Adrenal gland (tissue), 5 donors: ENCODE measurements around the gene MRPS22.

Source experiments
- POLR2A ChIP-seq, 2 donors: fragments of 450-650 bp; IDR thresholded peaks; one replicate each; pipeline ENCODE4 v1.6.1; 2017; ENCODE audit warnings: antibody characterized with exemption in 2 of 2, mild to moderate bottlenecking in 2 of 2, moderate library complexity in 1 of 2
- TF ChIP-seq, protein P1 (sequence below), 6 experiments: fragments of 450-650 bp in 4 of 6; fragments of 200-600 bp in 2 of 6; sonication (generic) in 1 of 6; IDR thresholded peaks; 1 replicate in 5 of 6; 2 replicates in 1 of 6; pipeline versions ENCODE4 v1.5.1 to v1.8.0; 2016 to 2021; ENCODE audit warnings: antibody characterized with exemption in 6 of 6, mild to moderate bottlenecking in 2 of 6, moderate library complexity in 1 of 6
- donor health status: DM: no; HTN: no; CAD: no.

DNA sequence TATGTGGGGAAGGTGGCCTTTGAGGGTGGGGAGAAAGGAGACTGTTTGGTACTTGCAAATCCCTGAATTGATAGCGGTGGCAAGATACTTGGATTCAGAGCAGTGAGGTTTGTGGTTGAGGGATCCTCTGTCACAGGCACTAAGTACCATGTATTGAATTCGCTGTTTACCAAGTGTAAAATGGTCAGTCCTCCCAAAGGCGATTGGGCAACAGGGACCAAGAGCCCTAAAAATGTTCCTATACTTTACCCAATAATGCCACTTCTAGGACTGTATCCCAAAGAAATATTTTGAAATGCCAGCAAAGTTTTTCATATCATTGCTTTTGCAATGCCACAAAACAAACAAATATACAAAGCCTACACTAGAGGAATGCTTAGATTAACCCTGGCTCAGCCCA, 43.4 kb upstream of the MRPS22 start:
- TF ChIP-seq, protein P1, sequence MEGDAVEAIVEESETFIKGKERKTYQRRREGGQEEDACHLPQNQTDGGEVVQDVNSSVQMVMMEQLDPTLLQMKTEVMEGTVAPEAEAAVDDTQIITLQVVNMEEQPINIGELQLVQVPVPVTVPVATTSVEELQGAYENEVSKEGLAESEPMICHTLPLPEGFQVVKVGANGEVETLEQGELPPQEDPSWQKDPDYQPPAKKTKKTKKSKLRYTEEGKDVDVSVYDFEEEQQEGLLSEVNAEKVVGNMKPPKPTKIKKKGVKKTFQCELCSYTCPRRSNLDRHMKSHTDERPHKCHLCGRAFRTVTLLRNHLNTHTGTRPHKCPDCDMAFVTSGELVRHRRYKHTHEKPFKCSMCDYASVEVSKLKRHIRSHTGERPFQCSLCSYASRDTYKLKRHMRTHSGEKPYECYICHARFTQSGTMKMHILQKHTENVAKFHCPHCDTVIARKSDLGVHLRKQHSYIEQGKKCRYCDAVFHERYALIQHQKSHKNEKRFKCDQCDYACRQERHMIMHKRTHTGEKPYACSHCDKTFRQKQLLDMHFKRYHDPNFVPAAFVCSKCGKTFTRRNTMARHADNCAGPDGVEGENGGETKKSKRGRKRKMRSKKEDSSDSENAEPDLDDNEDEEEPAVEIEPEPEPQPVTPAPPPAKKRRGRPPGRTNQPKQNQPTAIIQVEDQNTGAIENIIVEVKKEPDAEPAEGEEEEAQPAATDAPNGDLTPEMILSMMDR (IDR thresholded peaks at IDR 0.05): no peak
- no peak for TF ChIP-seq POLR2A (IDR thresholded peaks at IDR 0.05)
